Measurements from ENCODE around the gene GRK2. TPM values are rescaled to one million over a fixed set of nuclear protein-coding genes. Genes with fewer than 3 reads are reported as not detected.

The GRK2 gene
- total RNA-seq, 4 donors from 2014 or later, result 104 to 294 (median 160) TPM

- Histone ChIP-seq H3K4me1 (peaks cover 13 to 37% (median 26%) of the 10 kb centered on the region in 4 donors), H3K9me3 (peaks cover 6 to 9% of the 10 kb centered on the region in 2 donors), H3K4me3 (no peak overlapping the region), H3K27me3 (no peaks in the 10 kb centered on the region), H3K27ac (no peak overlapping the region), H3K36me3 (peaks cover 0 to 10% (median 2%) of the 10 kb centered on the region in 4 donors)
- no peak for DNase-seq
- no peak for TF ChIP-seq CTCF (IDR thresholded peaks at IDR 0.05)
- no peak for TF ChIP-seq POLR2AphosphoS5 (IDR thresholded peaks at IDR 0.05)
- no peak for TF ChIP-seq POLR2A (IDR thresholded peaks at IDR 0.05)
- no peak for TF ChIP-seq EP300 (IDR thresholded peaks at IDR 0.05; ENCODE audit: low read depth)
- WGBS, 2 donors (ENCODE audit: low coverage in 1 of 2), result 92% methylated on average over 13 of the region's 13 CpGs; no CpG with 5 or more reads in 1 of the 2 donors
- intact Hi-C loops (cut with DNase I; ENCODE audit: low total_unique reads) (no loop called here), in situ Hi-C loops (cut with MboI; ENCODE audit: low pct_ligation_motif_present in 1 of 4, low pct_unique_long_range_greater_than_20kb in 1 of 4, low sequenced_read_pairs in 3 of 4) (no loop called here)
These were observed 34.0 kb downstream of the GRK2 start for GRCh38 chr11:67300256-67300755.

- 91% methylated on average over 22 of the region's 22 CpGs; no CpG with 5 or more reads in 1 of the 2 donors for WGBS, 2 donors (ENCODE audit: low coverage in 1 of 2)
- intact Hi-C loops (cut with DNase I; ENCODE audit: low total_unique reads), result no loop called here
- peak; percentile 6 for DNase-seq
- H3K4me1 ChIP-seq, result peaks cover 13 to 37% (median 27%) of the 10 kb centered on the region in 4 donors
- no peak overlapping the region for H3K4me3 ChIP-seq
- no peak overlapping the region for H3K27ac ChIP-seq
- H3K9me3 ChIP-seq, result peaks cover 1 to 4% of the 10 kb centered on the region in 2 donors
- peaks cover 0 to 5% (median 2%) of the 10 kb centered on the region in 4 donors for H3K36me3 ChIP-seq
- no peaks in the 10 kb centered on the region for H3K27me3 ChIP-seq
- TF ChIP-seq POLR2AphosphoS5 (IDR thresholded peaks at IDR 0.05) (no peak), POLR2A (IDR thresholded peaks at IDR 0.05) (no peak), EP300 (IDR thresholded peaks at IDR 0.05; ENCODE audit: low read depth) (no peak), CTCF (IDR thresholded peaks at IDR 0.05) (no peak)
- in situ Hi-C loops (cut with MboI; ENCODE audit: low pct_ligation_motif_present in 1 of 4, low pct_unique_long_range_greater_than_20kb in 1 of 4, low sequenced_read_pairs in 3 of 4), result no loop called here
These were observed 34.6 kb downstream of the GRK2 start for GRCh38 chr11:67300756-67301312.

GRCh38 chr11:67301313-67301921 is 35.1 kb downstream of the GRK2 start:
- WGBS, 2 donors (ENCODE audit: low coverage in 1 of 2), result 90% methylated on average over 23 of the region's 28 CpGs; no CpG with 5 or more reads in 1 of the 2 donors
- intact Hi-C loops (cut with DNase I; ENCODE audit: low total_unique reads), result no loop called here
- TF ChIP-seq POLR2A (IDR thresholded peaks at IDR 0.05) (no peak), POLR2AphosphoS5 (IDR thresholded peaks at IDR 0.05) (no peak)
- peak overlapping the region in 1 of 4 donors; percentile 94 for H3K4me3 ChIP-seq
- peaks cover 0 to 4% (median 2%) of the 10 kb centered on the region in 4 donors for H3K36me3 ChIP-seq
- DNase-seq, result peak; percentile 8
- H3K27me3 ChIP-seq, result no peaks in the 10 kb centered on the region
- in situ Hi-C loops (cut with MboI; ENCODE audit: low pct_ligation_motif_present in 1 of 4, low pct_unique_long_range_greater_than_20kb in 1 of 4, low sequenced_read_pairs in 3 of 4), result no loop called here
- H3K9me3 ChIP-seq, result no peaks in the 10 kb centered on the region
- H3K27ac ChIP-seq, result peak overlapping the region in 3 of 4 donors; percentile 90 to 91 (median 90)
- H3K4me1 ChIP-seq, result peaks cover 13 to 37% (median 27%) of the 10 kb centered on the region in 4 donors

GRCh38 chr11:67301951-67302516 is 35.8 kb downstream of the GRK2 start:
- Histone ChIP-seq H3K27me3 (no peaks in the 10 kb centered on the region), H3K9me3 (no peaks in the 10 kb centered on the region), H3K27ac (peak overlapping the region; percentile 83 to 91 (median 90)), H3K36me3 (no peaks in the 10 kb centered on the region), H3K4me3 (peak overlapping the region in 3 of 4 donors; percentile 81 to 94 (median 84)), H3K4me1 (peaks cover 13 to 37% (median 27%) of the 10 kb centered on the region in 4 donors)
- DNase-seq, result peak; percentile 76
- no peak for TF ChIP-seq CTCF (IDR thresholded peaks at IDR 0.05)
- TF ChIP-seq EP300 (IDR thresholded peaks at IDR 0.05; ENCODE audit: low read depth), result no peak
- peak; percentile 7 to 58 (median 20) for TF ChIP-seq POLR2AphosphoS5 (IDR thresholded peaks at IDR 0.05)
- TF ChIP-seq POLR2A (IDR thresholded peaks at IDR 0.05), result peak; percentile 60
- intact Hi-C loops (cut with DNase I; ENCODE audit: low total_unique reads), result no loop called here
- WGBS, 2 donors (ENCODE audit: low coverage in 1 of 2), result 38% methylated on average over 15 of the region's 15 CpGs; no CpG with 5 or more reads in 1 of the 2 donors
- in situ Hi-C loops (cut with MboI; ENCODE audit: low pct_ligation_motif_present in 1 of 4, low pct_unique_long_range_greater_than_20kb in 1 of 4, low sequenced_read_pairs in 3 of 4), result no loop called here
